Breast epithelium (tissue), 4 donors: ENCODE measurements around the gene ITGB8. TPM values are rescaled to one million over a fixed set of nuclear protein-coding genes. Genes with fewer than 3 reads are reported as not detected.
A peak's percentile ranks its signal among the peaks of the same experiment; 100 is the strongest.

Experiments used
- DNase-seq, 2 donors: peaks; one replicate each; pipeline ENCODE4 v3.0.0-alpha.2; 2019; ENCODE audit warnings: low spot score in 2 of 2
- H3K27ac ChIP-seq, 2 donors: fragments of 200-600 bp; sonication (generic) in 1 of 2; one replicate each; pipeline ENCODE4 v1.5.1; 2016 to 2019; ENCODE audit warnings: mild to moderate bottlenecking in 1 of 2
- H3K27me3 ChIP-seq, 2 donors: fragments of 200-600 bp; sonication (generic) in 1 of 2; one replicate each; pipeline versions ENCODE4 v1.5.1 to v1.6.0; 2017 to 2019; ENCODE audit warnings: control low read depth in 1 of 2, mild to moderate bottlenecking in 1 of 2
- H3K36me3 ChIP-seq: fragments of 200-600 bp; one replicate; pipeline ENCODE4 v1.5.1; 2019
- H3K4me1 ChIP-seq, 2 donors: fragments of 200-600 bp; sonication (generic); one replicate each; pipeline ENCODE4 v1.5.1; 2016 to 2019; ENCODE audit warnings: control low read depth in 1 of 2
- H3K4me3 ChIP-seq, 3 donors: fragments of 200-600 bp; sonication (generic); 1 replicate in 2 of 3; 2 replicates in 1 of 3; pipeline ENCODE4 v1.5.1; 2016 to 2019; ENCODE audit warnings: mild to moderate bottlenecking in 3 of 3, moderate library complexity in 2 of 3
- H3K9me3 ChIP-seq, 2 donors: fragments of 200-600 bp; sonication (generic) in 1 of 2; one replicate each; pipeline ENCODE4 v1.5.1; 2016 to 2019; ENCODE audit warnings: control low read depth in 1 of 2
- CTCF ChIP-seq, 3 donors: fragments of 450-650 bp; IDR thresholded peaks; one replicate each; pipeline ENCODE4 v1.5.1; 2016 to 2017; ENCODE audit warnings: antibody characterized with exemption in 3 of 3, mild to moderate bottlenecking in 3 of 3, moderate library complexity in 3 of 3
- POLR2A ChIP-seq: fragments of 450-650 bp; IDR thresholded peaks from one replicate; pipeline ENCODE4 v1.6.1; 2016; ENCODE audit warnings: antibody characterized with exemption, mild to moderate bottlenecking, moderate library complexity
- POLR2AphosphoS5 ChIP-seq, 3 donors: sonication (generic); formaldehyde crosslinking; IDR thresholded peaks; one replicate each; pipeline ENCODE4 v1.6.1; 2017; ENCODE audit warnings: antibody characterized with exemption in 3 of 3
- intact Hi-C: fragments of 100-400 bp; cut with DNase I; formaldehyde crosslinking; loops from one replicate; pipeline ENCODE4 v1.15.1; 2023; ENCODE audit warnings: low total_unique reads
- total RNA-seq, 3 donors: library from RNA; depleted of rRNA; stranded (reverse); fragments of >200 nt; gene quantifications; one replicate each; pipeline ENCODE4 v1.1.0, GENCODE V29; 2016

Gene ITGB8
- total RNA-seq, 3 donors from 2014 or later, result 1.6 to 154 (median 52.1) TPM

GRCh38 chr7:20347680-20348079 lies 17.0 kb downstream of the ITGB8 start:
- Histone ChIP-seq H3K27ac (peak overlapping the region; percentile 8 to 72), H3K4me3 (no peak overlapping the region), H3K4me1 (no peaks in the 10 kb centered on the region), H3K27me3 (no peaks in the 10 kb centered on the region), H3K36me3 (no peaks in the 10 kb centered on the region), H3K9me3 (no peaks in the 10 kb centered on the region)
- DNase-seq, result no peak
- TF ChIP-seq POLR2A, result no peak
- no peak for TF ChIP-seq CTCF (IDR thresholded peaks at IDR 0.05)
- TF ChIP-seq POLR2AphosphoS5 (IDR thresholded peaks at IDR 0.05), result no peak
- intact Hi-C loops, result no loop called here

GRCh38 chr7:20348125-20348807 lies 17.6 kb downstream of the ITGB8 start:
- no peak for DNase-seq
- Histone ChIP-seq H3K4me1 (no peaks in the 10 kb centered on the region), H3K27me3 (no peaks in the 10 kb centered on the region), H3K27ac (peak overlapping the region in 1 of 2 donors; percentile 72), H3K4me3 (no peak overlapping the region), H3K9me3 (no peaks in the 10 kb centered on the region), H3K36me3 (no peaks in the 10 kb centered on the region)
- intact Hi-C loops, result no loop called here
- TF ChIP-seq POLR2A (no peak), CTCF (IDR thresholded peaks at IDR 0.05) (no peak)

- no peak for TF ChIP-seq CTCF (IDR thresholded peaks at IDR 0.05)
- TF ChIP-seq POLR2AphosphoS5 (IDR thresholded peaks at IDR 0.05), result peak in 1 of 3 donors; percentile 23
- no peak for DNase-seq
- Histone ChIP-seq H3K27me3 (no peaks in the 10 kb centered on the region), H3K27ac (peak overlapping the region; percentile 85), H3K4me3 (peak overlapping the region in 1 of 3 donors; percentile 17), H3K36me3 (no peaks in the 10 kb centered on the region), H3K4me1 (peaks cover 0 to 5% of the 10 kb centered on the region in 2 donors), H3K9me3 (no peaks in the 10 kb centered on the region)
- intact Hi-C loops, result loop anchor here (5.0 kb wide), 1 partner anchor 588 kb away; no protein-coding TSS in a partner anchor
Measured at GRCh38 chr7:20350518-20350951, 19.8 kb downstream of the ITGB8 start.

GRCh38 chr7:20350996-20351692 lies 20.4 kb downstream of the ITGB8 start:
- DNase-seq, result no peak
- H3K9me3 ChIP-seq, result no peaks in the 10 kb centered on the region
- H3K36me3 ChIP-seq, result no peaks in the 10 kb centered on the region
- TF ChIP-seq POLR2AphosphoS5 (IDR thresholded peaks at IDR 0.05) (no peak), POLR2A (no peak), CTCF (IDR thresholded peaks at IDR 0.05) (no peak)
- peak overlapping the region in 1 of 3 donors; percentile 17 for H3K4me3 ChIP-seq
- H3K27me3 ChIP-seq, result no peaks in the 10 kb centered on the region
- peak overlapping the region; percentile 85 for H3K27ac ChIP-seq
- intact Hi-C loops, result loop anchor here (5.0 kb wide), 1 partner anchor 589 kb away; no protein-coding TSS in a partner anchor
- H3K4me1 ChIP-seq, result peaks cover 0 to 5% of the 10 kb centered on the region in 2 donors

GRCh38 chr7:20351901-20352300 lies 21.2 kb downstream of the ITGB8 start:
- H3K4me3 ChIP-seq, result no peak overlapping the region
- no peaks in the 10 kb centered on the region for H3K27me3 ChIP-seq
- DNase-seq, result no peak
- H3K27ac ChIP-seq, result peak overlapping the region; percentile 77 to 85
- H3K4me1 ChIP-seq, result peaks cover 0 to 5% of the 10 kb centered on the region in 2 donors
- H3K9me3 ChIP-seq, result no peaks in the 10 kb centered on the region
- intact Hi-C loops, result loop anchor here (5.0 kb wide), 1 partner anchor 590 kb away; no protein-coding TSS in a partner anchor
- TF ChIP-seq CTCF (IDR thresholded peaks at IDR 0.05) (no peak), POLR2A (no peak), POLR2AphosphoS5 (IDR thresholded peaks at IDR 0.05) (no peak)
- H3K36me3 ChIP-seq, result no peaks in the 10 kb centered on the region
